ENCODE data around the gene FOXN1. TPM values are rescaled to one million over a fixed set of nuclear protein-coding genes. Genes with fewer than 3 reads are reported as not detected.
A peak's percentile ranks its signal among the peaks of the same experiment; 100 is the strongest.

Gene FOXN1
- total and polyA plus RNA-seq, 12 donors = not detected

- H3K4me3 ChIP-seq = no peak overlapping the region
- ATAC-seq = no peak
- H3K9me3 ChIP-seq = no peaks in the 10 kb centered on the region
- no peak for DNase-seq
- TF ChIP-seq, protein P1, sequence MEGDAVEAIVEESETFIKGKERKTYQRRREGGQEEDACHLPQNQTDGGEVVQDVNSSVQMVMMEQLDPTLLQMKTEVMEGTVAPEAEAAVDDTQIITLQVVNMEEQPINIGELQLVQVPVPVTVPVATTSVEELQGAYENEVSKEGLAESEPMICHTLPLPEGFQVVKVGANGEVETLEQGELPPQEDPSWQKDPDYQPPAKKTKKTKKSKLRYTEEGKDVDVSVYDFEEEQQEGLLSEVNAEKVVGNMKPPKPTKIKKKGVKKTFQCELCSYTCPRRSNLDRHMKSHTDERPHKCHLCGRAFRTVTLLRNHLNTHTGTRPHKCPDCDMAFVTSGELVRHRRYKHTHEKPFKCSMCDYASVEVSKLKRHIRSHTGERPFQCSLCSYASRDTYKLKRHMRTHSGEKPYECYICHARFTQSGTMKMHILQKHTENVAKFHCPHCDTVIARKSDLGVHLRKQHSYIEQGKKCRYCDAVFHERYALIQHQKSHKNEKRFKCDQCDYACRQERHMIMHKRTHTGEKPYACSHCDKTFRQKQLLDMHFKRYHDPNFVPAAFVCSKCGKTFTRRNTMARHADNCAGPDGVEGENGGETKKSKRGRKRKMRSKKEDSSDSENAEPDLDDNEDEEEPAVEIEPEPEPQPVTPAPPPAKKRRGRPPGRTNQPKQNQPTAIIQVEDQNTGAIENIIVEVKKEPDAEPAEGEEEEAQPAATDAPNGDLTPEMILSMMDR (IDR thresholded peaks at IDR 0.05) = no peak
- no peak overlapping the region for H3K27ac ChIP-seq
- intact Hi-C loops (cut with DNase I) = no loop called here
- H3K4me1 ChIP-seq = no peaks in the 10 kb centered on the region
- H3K27me3 ChIP-seq = peaks cover 0 to 8% (median 0%) of the 10 kb centered on the region in 7 donors
- no peaks in the 10 kb centered on the region for H3K36me3 ChIP-seq
- WGBS, 2 donors = 82 to 83% methylated on average over 6 of the region's 6 CpGs
Observed at GRCh38 chr17:28523186-28523585, 17.0 kb downstream of the FOXN1 start.

DNA sequence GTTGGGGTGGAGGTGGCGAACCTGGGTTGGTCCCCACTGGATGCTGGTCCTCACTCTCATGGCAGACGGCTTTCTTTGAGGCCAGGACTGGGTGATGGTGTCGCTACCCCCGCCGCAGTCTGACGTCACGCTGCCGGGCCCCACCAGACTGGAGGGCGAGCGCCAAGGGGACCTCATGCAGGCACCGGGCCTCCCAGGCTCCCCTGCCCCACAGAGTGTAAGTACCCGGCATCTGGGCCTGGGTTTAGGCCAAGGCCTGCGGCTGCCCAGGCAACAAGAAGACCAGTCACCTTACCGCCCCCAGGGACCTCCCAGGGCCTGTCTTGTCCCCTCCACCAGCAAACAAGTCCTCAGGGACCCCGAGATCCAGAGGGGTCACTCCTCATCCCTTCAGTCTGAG, 17.7 kb downstream of the FOXN1 start:
- H3K36me3 ChIP-seq = no peaks in the 10 kb centered on the region
- intact Hi-C loops (cut with DNase I) = no loop called here
- no peak for DNase-seq
- H3K4me1 ChIP-seq = no peaks in the 10 kb centered on the region
- H3K9me3 ChIP-seq = no peaks in the 10 kb centered on the region
- no peak overlapping the region for H3K27ac ChIP-seq
- H3K4me3 ChIP-seq = no peak overlapping the region
- TF ChIP-seq, protein P1 (IDR thresholded peaks at IDR 0.05) = no peak
- peaks cover 0 to 8% (median 0%) of the 10 kb centered on the region in 7 donors for H3K27me3 ChIP-seq
- peak in 1 of 8 donors; percentile 13 for ATAC-seq
- WGBS, 2 donors = 89 to 90% methylated on average over 14 to 15 of the region's 15 CpGs

- intact Hi-C loops (cut with DNase I) = no loop called here
Observed at GRCh38 chr17:28524476-28525424, 18.6 kb downstream of the FOXN1 start.

GRCh38 chr17:28526381-28526780, 20.2 kb downstream of the FOXN1 start:
- no peaks in the 10 kb centered on the region for H3K36me3 ChIP-seq
- H3K27me3 ChIP-seq = peaks cover 0 to 9% (median 4%) of the 10 kb centered on the region in 7 donors
- TF ChIP-seq, protein P1 (IDR thresholded peaks at IDR 0.05) = no peak
- ATAC-seq (no peak), DNase-seq (no peak)
- no peaks in the 10 kb centered on the region for H3K4me1 ChIP-seq
- WGBS, 2 donors = 74 to 79% methylated on average over 8 of the region's 8 CpGs
- no peaks in the 10 kb centered on the region for H3K9me3 ChIP-seq
- H3K4me3 ChIP-seq = no peak overlapping the region
- no peak overlapping the region for H3K27ac ChIP-seq
- intact Hi-C loops (cut with DNase I) = no loop called here

More at GRCh38 chr17:28524476-28525424, 18.6 kb downstream of the FOXN1 start:
- Histone ChIP-seq H3K36me3 (no peaks in the 10 kb centered on the region), H3K9me3 (no peaks in the 10 kb centered on the region), H3K4me1 (no peaks in the 10 kb centered on the region), H3K4me3 (no peak overlapping the region), H3K27ac (no peak overlapping the region), H3K27me3 (peaks cover 0 to 4% (median 0%) of the 10 kb centered on the region in 7 donors)
- no peak for DNase-seq
- ATAC-seq = no peak
- 88 to 90% methylated on average over 25 of the region's 25 CpGs for WGBS, 2 donors
- TF ChIP-seq, protein P1 (IDR thresholded peaks at IDR 0.05) = no peak
